GM12892 (cell line): ENCODE measurements around the gene CFLAR.
"Not testable (repeated sequence)": the region's sequence is repeated elsewhere in the genome, so short reads cannot be mapped to it uniquely, and the experiment has no call there.

Experiments used
- POLR2A ChIP-seq: IDR thresholded peaks from 2 replicates; pipeline ENCODE4 v1.6.1; 2011; ENCODE audit warnings: low read depth, low read length, control low read depth
- POLR2AphosphoS5 ChIP-seq: IDR thresholded peaks from 2 replicates; pipeline ENCODE4 v1.6.1; 2011; ENCODE audit warnings: low read depth, low read length, control low read depth

DNA sequence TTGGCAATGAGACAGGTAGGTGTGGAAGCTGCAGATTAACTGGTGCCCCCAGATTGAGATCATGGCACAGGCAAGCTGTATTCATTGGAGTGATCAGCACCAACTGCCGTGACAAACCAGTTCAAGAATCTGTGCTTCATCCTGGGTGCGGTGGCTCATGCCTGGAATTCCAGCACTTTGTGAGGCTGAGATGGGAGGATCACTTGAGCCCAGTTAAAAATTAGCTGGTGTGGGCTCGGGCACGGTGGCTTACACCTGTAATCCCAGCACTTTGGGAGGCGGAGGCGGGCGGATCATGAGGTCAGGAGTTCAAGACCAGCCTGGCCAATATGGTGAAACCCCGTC is 33.8 kb downstream of the CFLAR start:
- TF ChIP-seq POLR2A, POLR2AphosphoS5: not testable (repeated sequence)
